Stomach (tissue), 9 donors: ENCODE results near the gene APBA1. TPM values are rescaled to one million over a fixed set of nuclear protein-coding genes. Genes with fewer than 3 reads are reported as not detected.
"Not testable (repeated sequence)": the region's sequence is repeated elsewhere in the genome, so short reads cannot be mapped to it uniquely, and the experiment has no call there.

Experiments
- DNase-seq, 2 donors: peaks; one replicate each; pipeline versions ENCODE4 v3.0.0 to v3.0.0-alpha.2; 2013 to 2019
- H3K27ac ChIP-seq, 5 donors: fragments of 200-600 bp in 4 of 5; sonication (generic) in 4 of 5; one replicate each; pipeline ENCODE4 v1.5.1; 2013 to 2019; ENCODE audit warnings: mild to moderate bottlenecking in 1 of 5, moderate library complexity in 1 of 5
- H3K27me3 ChIP-seq, 3 donors: fragments of 200-600 bp; sonication (generic); one replicate each; pipeline ENCODE4 v1.5.1; 2017 to 2019; ENCODE audit warnings: mixed run types in 1 of 3
- H3K36me3 ChIP-seq, 4 donors: fragments of 200-600 bp; sonication (generic); 1 replicate in 3 of 4; 2 replicates in 1 of 4; pipeline ENCODE4 v1.5.1; 2016 to 2019
- H3K4me1 ChIP-seq, 4 donors: fragments of 200-600 bp; sonication (generic); one replicate each; pipeline ENCODE4 v1.5.1; 2016 to 2019
- H3K4me3 ChIP-seq, 4 donors: fragments of 200-600 bp; sonication (generic) in 3 of 4; one replicate each; pipeline ENCODE4 v1.5.1; 2016 to 2019; ENCODE audit warnings: mild to moderate bottlenecking in 1 of 4
- H3K9me3 ChIP-seq, 4 donors: fragments of 200-600 bp; sonication (generic); one replicate each; pipeline ENCODE4 v1.5.1; 2016 to 2019
- CTCF ChIP-seq, 7 experiments: fragments of 450-650 bp in 4 of 7; fragments of 200-600 bp in 3 of 7; sonication (generic) in 3 of 7; IDR thresholded peaks; one replicate each; pipeline ENCODE4 v1.5.1; 2016 to 2019; ENCODE audit warnings: antibody characterized with exemption in 7 of 7, control low read depth in 2 of 7, mild to moderate bottlenecking in 1 of 7
- EP300 ChIP-seq: sonication (generic); formaldehyde crosslinking; IDR thresholded peaks from one replicate; pipeline ENCODE4 v1.6.1; 2017; ENCODE audit warnings: antibody characterized with exemption
- POLR2A ChIP-seq, 4 donors: fragments of 450-650 bp; IDR thresholded peaks; one replicate each; pipeline ENCODE4 v1.6.1; 2016; ENCODE audit warnings: antibody characterized with exemption in 4 of 4, control low read depth in 2 of 4, mild to moderate bottlenecking in 1 of 4, moderate library complexity in 1 of 4
- POLR2AphosphoS5 ChIP-seq, 3 donors: sonication (generic); formaldehyde crosslinking; IDR thresholded peaks; one replicate each; pipeline ENCODE4 v1.6.1; 2016; ENCODE audit warnings: antibody characterized with exemption in 3 of 3
- WGBS, 5 donors: extraction: QIAGEN DNeasy Blood & Tissue Kit in 3 of 5; methylation state at CpG; one replicate each; pipeline versions ENCODE4 v1.1.5 to v1.1.7; 2013 to 2018; 5-methylcytosine and 5-hydroxymethylcytosine counted together
- intact Hi-C: fragments of 100-400 bp; cut with DNase I; formaldehyde crosslinking; loops from one replicate; pipeline ENCODE4 v1.15.1; 2023; ENCODE audit warnings: low total_unique reads
- polyA plus RNA-seq, 3 donors: library from polyadenylated mRNA; stranded (reverse); fragments of 200-250 nt; gene quantifications; one replicate each; pipeline ENCODE4 v1.2.3, GENCODE V29; 2013
- total RNA-seq, 5 donors: library from RNA; depleted of rRNA; stranded (reverse); fragments of >200 nt; gene quantifications; one replicate each; pipeline versions ENCODE4 v1.1.0 to v1.2.3, GENCODE V29; 2014 to 2016
- donor health status: healthy with polysubstance abuse.
- donor health status: Bipolar disorder and iron deficiency.
- donor health status: healthy.

Gene APBA1
- total and polyA plus RNA-seq, 8 donors = 0.50 to 14.2 (median 3.2) TPM

GRCh38 chr9:69443178-69443577 is 229.0 kb downstream of the APBA1 start:
- no peak for TF ChIP-seq EP300
- TF ChIP-seq POLR2AphosphoS5 (IDR thresholded peaks at IDR 0.05) = no peak
- TF ChIP-seq POLR2A (IDR thresholded peaks at IDR 0.05) = no peak
- no peak for TF ChIP-seq CTCF (IDR thresholded peaks at IDR 0.05)

GRCh38 chr9:69442486-69442885 is 229.7 kb downstream of the APBA1 start:
- intact Hi-C loops = no loop called here

More at GRCh38 chr9:69443178-69443577, 229.0 kb downstream of the APBA1 start:
- H3K36me3 ChIP-seq = peaks cover 0 to 21% (median 10%) of the 10 kb centered on the region in 4 donors
- no peak overlapping the region for H3K4me3 ChIP-seq
- 86 to 97% (median 90%) methylated on average over 3 of the region's 3 CpGs for whole genome bisulfite sequencing, 5 donors
- H3K4me1 ChIP-seq = no peaks in the 10 kb centered on the region
- intact Hi-C loops = no loop called here
- no peaks in the 10 kb centered on the region for H3K27me3 ChIP-seq
- H3K27ac ChIP-seq = no peak overlapping the region
- no peak for DNase-seq
- H3K9me3 ChIP-seq = no peaks in the 10 kb centered on the region

GRCh38 chr9:69440254-69440955 is 231.8 kb downstream of the APBA1 start:
- peaks cover 0 to 14% (median 9%) of the 10 kb centered on the region in 4 donors for H3K36me3 ChIP-seq
- intact Hi-C loops, H3K4me3 ChIP-seq, DNase-seq, H3K27ac ChIP-seq, H3K27me3 ChIP-seq, H3K9me3 ChIP-seq, H3K4me1 ChIP-seq: not testable (repeated sequence)
- 79 to 86% (median 82%) methylated on average over 15 of the region's 15 CpGs for WGBS, 5 donors

More at GRCh38 chr9:69442486-69442885, 229.7 kb downstream of the APBA1 start:
- Histone ChIP-seq H3K4me3 (no peak overlapping the region), H3K4me1 (no peaks in the 10 kb centered on the region), H3K9me3 (no peaks in the 10 kb centered on the region), H3K27me3 (no peaks in the 10 kb centered on the region), H3K27ac (no peak overlapping the region), H3K36me3 (peaks cover 0 to 21% (median 9%) of the 10 kb centered on the region in 4 donors)
- TF ChIP-seq POLR2AphosphoS5 (IDR thresholded peaks at IDR 0.05) (no peak), POLR2A (IDR thresholded peaks at IDR 0.05) (no peak), CTCF (IDR thresholded peaks at IDR 0.05) (no peak), EP300 (no peak)
- DNase-seq = no peak
- 76 to 86% (median 82%) methylated on average over 5 of the region's 5 CpGs for WGBS, 5 donors

GRCh38 chr9:69439654-69440053 is 232.5 kb downstream of the APBA1 start:
- H3K4me3 ChIP-seq, H3K27me3 ChIP-seq, H3K9me3 ChIP-seq, intact Hi-C loops, DNase-seq, H3K4me1 ChIP-seq, H3K27ac ChIP-seq: not testable (repeated sequence)
- 85 to 90% (median 90%) methylated on average over 4 of the region's 4 CpGs for WGBS, 5 donors
- H3K36me3 ChIP-seq = peaks cover 0 to 14% (median 9%) of the 10 kb centered on the region in 4 donors

- Histone ChIP-seq H3K4me3 (no peak overlapping the region), H3K27ac (no peak overlapping the region), H3K9me3 (no peaks in the 10 kb centered on the region), H3K27me3 (no peaks in the 10 kb centered on the region), H3K36me3 (peaks cover 0 to 15% (median 0%) of the 10 kb centered on the region in 4 donors), H3K4me1 (no peaks in the 10 kb centered on the region)
- intact Hi-C loops = no loop called here
- 95 to 99% (median 96%) methylated on average over 6 of the region's 6 CpGs for WGBS, 5 donors
- TF ChIP-seq CTCF (IDR thresholded peaks at IDR 0.05) = no peak
- DNase-seq = no peak
These were observed 238.2 kb downstream of the APBA1 start for GRCh38 chr9:69433968-69434367.
